HEK293 (cell line): ENCODE data around the gene NHS.

ENCODE experiments used
- CTCF ChIP-seq: fragments of 450-650 bp; formaldehyde crosslinking; IDR thresholded peaks from 2 replicates; pipeline ENCODE4 v1.5.1; 2016; ENCODE audit warnings: missing biosample characterization, missing genetic modification characterization
- ZNF174 ChIP-seq: fragments of 450-650 bp; formaldehyde crosslinking; IDR thresholded peaks from 2 replicates; pipeline ENCODE4 v1.5.0; 2017; ENCODE audit warnings: missing biosample characterization, mild to moderate bottlenecking, missing genetic modification characterization
- ZNF548 ChIP-seq: fragments of 450-650 bp; formaldehyde crosslinking; IDR thresholded peaks from 2 replicates; pipeline ENCODE4 v1.5.1; 2016; ENCODE audit warnings: missing biosample characterization, missing genetic modification characterization

GRCh38 chrX:17473021-17473420 is 98.0 kb downstream of the NHS start:
- TF ChIP-seq CTCF (tag by site-specific recombination) (no peak), ZNF548 (tag by site-specific recombination) (no peak), ZNF174 (tag by site-specific recombination) (no peak)
